ENCODE results near the gene LGALS3BP.

The LGALS3BP gene

DNA sequence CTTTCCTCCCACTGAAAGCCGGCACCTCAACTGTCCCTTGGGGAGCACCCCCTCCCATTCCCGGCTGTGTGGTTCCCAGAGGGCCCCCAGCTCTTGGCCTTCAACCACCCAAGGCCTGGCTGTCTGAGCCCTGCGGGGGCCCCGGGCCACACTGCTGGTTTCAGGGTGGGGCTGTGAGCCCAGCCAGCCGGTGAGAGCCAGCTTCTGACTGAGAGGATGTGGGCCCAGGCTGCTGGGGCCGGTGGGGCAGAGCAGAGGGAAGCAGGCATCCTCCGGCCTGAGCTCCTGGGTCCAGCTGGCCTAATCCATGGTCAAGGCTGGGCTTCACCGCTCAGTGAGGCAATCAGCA, 875 bp upstream of the LGALS3BP start:
- no peak for ATAC-seq (ENCODE audit: low read depth)
- Histone ChIP-seq H3K36me3 (ENCODE audit: low read depth) (peaks cover 37% of the 10 kb centered on the region), H3K27ac (ENCODE audit: poor library complexity, severe bottlenecking) (peak overlapping the region; percentile 67), H3K27me3 (ENCODE audit: insufficient read depth, poor library complexity, severe bottlenecking) (no peaks in the 10 kb centered on the region), H3K4me3 (ENCODE audit: severe bottlenecking) (no peak overlapping the region), H3K9me3 (ENCODE audit: severe bottlenecking) (no peaks in the 10 kb centered on the region), H3K4me1 (ENCODE audit: insufficient read depth, poor library complexity, severe bottlenecking) (peaks cover 30% of the 10 kb centered on the region)
- no peak for DNase-seq (ENCODE audit: low spot score)
- TF ChIP-seq CTCF (IDR thresholded peaks at IDR 0.05; ENCODE audit: poor library complexity, severe bottlenecking) = no peak

- peak; percentile 19 for TF ChIP-seq CTCF (IDR thresholded peaks at IDR 0.05; ENCODE audit: poor library complexity, severe bottlenecking)
- DNase-seq (ENCODE audit: low spot score) = peak; percentile 51
- no peak for ATAC-seq (ENCODE audit: low read depth)
- peak overlapping the region; percentile 67 for H3K27ac ChIP-seq (ENCODE audit: poor library complexity, severe bottlenecking)
- H3K4me3 ChIP-seq (ENCODE audit: severe bottlenecking) = peak overlapping the region; percentile 53
- no peaks in the 10 kb centered on the region for H3K27me3 ChIP-seq (ENCODE audit: insufficient read depth, poor library complexity, severe bottlenecking)
- peaks cover 40% of the 10 kb centered on the region for H3K4me1 ChIP-seq (ENCODE audit: insufficient read depth, poor library complexity, severe bottlenecking)
- peaks cover 55% of the 10 kb centered on the region for H3K36me3 ChIP-seq (ENCODE audit: low read depth)
- no peaks in the 10 kb centered on the region for H3K9me3 ChIP-seq (ENCODE audit: severe bottlenecking)
Measured at GRCh38 chr17:78977997-78978973, 1.4 kb downstream of the LGALS3BP start.

DNA sequence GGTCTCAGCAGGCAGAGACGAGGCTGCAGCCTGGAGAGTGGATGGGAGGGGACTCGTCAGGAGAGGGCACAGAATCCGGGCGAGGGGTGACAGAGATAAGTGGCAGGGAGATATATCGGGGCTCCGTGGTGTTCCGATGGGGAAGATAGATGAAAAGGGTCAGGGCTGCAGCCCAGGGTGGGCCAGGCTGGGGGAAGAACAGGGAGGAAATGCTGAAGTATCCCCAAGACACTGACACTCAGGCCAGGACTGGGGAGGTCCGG, 2.1 kb downstream of the LGALS3BP start:
- H3K4me1 ChIP-seq (ENCODE audit: insufficient read depth, poor library complexity, severe bottlenecking) = peaks cover 40% of the 10 kb centered on the region
- DNase-seq (ENCODE audit: low spot score) = no peak
- no peak for TF ChIP-seq CTCF (IDR thresholded peaks at IDR 0.05; ENCODE audit: poor library complexity, severe bottlenecking)
- H3K27me3 ChIP-seq (ENCODE audit: insufficient read depth, poor library complexity, severe bottlenecking) = no peaks in the 10 kb centered on the region
- no peak for ATAC-seq (ENCODE audit: low read depth)
- H3K36me3 ChIP-seq (ENCODE audit: low read depth) = peaks cover 55% of the 10 kb centered on the region
- no peaks in the 10 kb centered on the region for H3K9me3 ChIP-seq (ENCODE audit: severe bottlenecking)
- peak overlapping the region; percentile 67 for H3K27ac ChIP-seq (ENCODE audit: poor library complexity, severe bottlenecking)
- H3K4me3 ChIP-seq (ENCODE audit: severe bottlenecking) = peak overlapping the region; percentile 53

- Histone ChIP-seq H3K9me3 (ENCODE audit: severe bottlenecking) (no peaks in the 10 kb centered on the region), H3K27me3 (ENCODE audit: insufficient read depth, poor library complexity, severe bottlenecking) (no peaks in the 10 kb centered on the region), H3K36me3 (ENCODE audit: low read depth) (peaks cover 60% of the 10 kb centered on the region), H3K27ac (ENCODE audit: poor library complexity, severe bottlenecking) (peak overlapping the region; percentile 67), H3K4me3 (ENCODE audit: severe bottlenecking) (no peak overlapping the region), H3K4me1 (ENCODE audit: insufficient read depth, poor library complexity, severe bottlenecking) (peaks cover 40% of the 10 kb centered on the region)
- no peak for TF ChIP-seq CTCF (IDR thresholded peaks at IDR 0.05; ENCODE audit: poor library complexity, severe bottlenecking)
- DNase-seq (ENCODE audit: low spot score) (peak; percentile 61), ATAC-seq (ENCODE audit: low read depth) (no peak)
Measured at GRCh38 chr17:78976907-78977680, 2.6 kb downstream of the LGALS3BP start.
